Activated naive CD8-positive, alpha-beta T cell treated with anti-CD3 and anti-CD28 coated beads for 36 hours (primary cell): ENCODE measurements around the gene CEP164. TPM values are rescaled to one million over a fixed set of nuclear protein-coding genes. Genes with fewer than 3 reads are reported as not detected.

ENCODE experiments used
- DNase-seq: peaks from one replicate; pipeline ENCODE4 v3.0.0; 2021
- H3K27ac Mint-ChIP-seq: one replicate; pipeline ENCODE4 v1.8.0; 2022; ENCODE audit warnings: mild to moderate bottlenecking, moderate library complexity, mixed read lengths
- H3K27me3 Mint-ChIP-seq: one replicate; pipeline ENCODE4 v1.8.0; 2022; ENCODE audit warnings: mild to moderate bottlenecking, mixed read lengths
- H3K36me3 Mint-ChIP-seq: one replicate; pipeline ENCODE4 v1.8.0; 2021; ENCODE audit warnings: mild to moderate bottlenecking, mixed read lengths
- H3K4me1 Mint-ChIP-seq: one replicate; pipeline ENCODE4 v1.8.0; 2021; ENCODE audit warnings: mixed read lengths
- H3K4me3 Mint-ChIP-seq: one replicate; pipeline ENCODE4 v1.8.0; 2022; ENCODE audit warnings: mild to moderate bottlenecking, moderate library complexity, mixed read lengths
- H3K9me3 Mint-ChIP-seq: one replicate; pipeline ENCODE4 v1.8.0; 2022; ENCODE audit warnings: mixed read lengths
- total RNA-seq, 2 experiments: library from RNA; stranded (reverse); gene quantifications; one replicate each; pipeline ENCODE4 v1.2.3, GENCODE V29; 2021

Gene CEP164
- total RNA-seq, 2 experiments from 2014 or later = 24.8 to 28.3 TPM

DNA sequence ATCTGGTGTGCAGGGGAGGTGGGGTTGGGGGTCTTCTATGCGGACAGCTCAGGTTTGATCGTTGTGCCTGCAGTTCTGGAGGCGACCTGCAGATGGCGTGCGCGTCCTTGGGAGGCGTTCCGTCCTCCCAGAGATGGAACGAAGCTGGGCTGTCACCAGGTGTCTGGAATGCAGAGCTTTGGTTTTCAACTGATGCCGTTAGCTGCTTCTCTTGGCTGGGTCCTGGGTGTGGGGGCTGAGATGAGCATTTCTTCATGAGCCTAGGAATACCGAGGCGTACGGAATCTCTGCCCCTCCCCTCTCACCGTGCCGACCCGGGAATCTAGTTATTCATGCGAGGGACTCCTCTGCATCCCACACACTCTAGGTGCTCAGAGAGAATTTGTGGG is 98.6 kb downstream of the CEP164 start:
- no peak overlapping the region for H3K4me3 Mint-ChIP-seq
- no peaks in the 10 kb centered on the region for H3K36me3 Mint-ChIP-seq
- peaks cover 5% of the 10 kb centered on the region for H3K27me3 Mint-ChIP-seq
- H3K9me3 Mint-ChIP-seq = no peaks in the 10 kb centered on the region
- DNase-seq = peak; percentile 67
- no peak overlapping the region for H3K27ac Mint-ChIP-seq
- H3K4me1 Mint-ChIP-seq = no peaks in the 10 kb centered on the region

DNA sequence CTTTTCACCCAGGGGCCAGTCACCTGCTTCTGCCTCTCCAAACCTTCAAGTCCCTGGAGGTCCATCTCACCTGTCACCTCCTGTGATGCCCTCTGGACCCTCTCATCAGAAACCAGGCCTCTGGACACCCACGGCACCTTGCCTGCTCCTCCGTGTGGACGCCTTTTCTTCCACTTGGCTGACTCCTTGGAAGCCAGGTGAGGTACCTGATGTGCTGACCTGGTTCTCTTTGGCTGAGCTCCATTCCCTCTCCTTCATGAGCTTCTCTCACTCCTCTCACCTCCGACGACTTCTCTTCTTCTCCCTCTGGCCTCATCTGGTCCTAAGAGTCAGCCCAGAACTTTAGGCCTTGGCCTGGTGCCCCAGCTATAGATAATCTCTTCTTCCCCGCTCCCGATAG is 99.3 kb downstream of the CEP164 start:
- Mint-ChIP-seq H3K27me3 (peaks cover 5% of the 10 kb centered on the region), H3K4me1 (no peaks in the 10 kb centered on the region), H3K36me3 (no peaks in the 10 kb centered on the region), H3K27ac (no peak overlapping the region), H3K9me3 (no peaks in the 10 kb centered on the region), H3K4me3 (no peak overlapping the region)
- DNase-seq = no peak

DNA sequence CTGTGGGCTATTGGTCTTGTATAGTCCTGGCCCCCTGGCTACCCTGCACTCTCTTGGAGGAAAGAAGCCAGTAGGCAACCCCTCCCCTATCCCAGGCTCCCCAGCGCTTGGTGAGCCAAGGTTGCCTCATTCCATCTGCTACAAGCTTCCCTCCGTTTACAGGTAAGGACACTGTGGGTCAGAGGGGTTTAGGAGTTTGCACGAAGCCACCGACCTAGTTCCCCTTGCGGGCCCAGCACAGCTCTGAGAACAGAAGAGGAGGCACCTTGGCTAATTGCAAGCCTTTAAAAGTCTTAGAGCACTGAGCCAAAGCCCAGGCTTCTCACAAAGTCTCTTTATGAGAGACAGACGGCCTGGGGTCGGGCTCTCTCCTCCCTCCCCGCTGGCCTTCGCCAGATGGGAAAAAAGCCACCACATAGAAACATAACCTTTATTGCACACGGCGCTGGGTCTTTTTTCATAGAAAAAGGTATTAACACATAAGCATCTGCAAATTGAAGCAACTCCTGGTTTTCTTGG is 99.8 kb downstream of the CEP164 start:
- no peaks in the 10 kb centered on the region for H3K4me1 Mint-ChIP-seq

DNA sequence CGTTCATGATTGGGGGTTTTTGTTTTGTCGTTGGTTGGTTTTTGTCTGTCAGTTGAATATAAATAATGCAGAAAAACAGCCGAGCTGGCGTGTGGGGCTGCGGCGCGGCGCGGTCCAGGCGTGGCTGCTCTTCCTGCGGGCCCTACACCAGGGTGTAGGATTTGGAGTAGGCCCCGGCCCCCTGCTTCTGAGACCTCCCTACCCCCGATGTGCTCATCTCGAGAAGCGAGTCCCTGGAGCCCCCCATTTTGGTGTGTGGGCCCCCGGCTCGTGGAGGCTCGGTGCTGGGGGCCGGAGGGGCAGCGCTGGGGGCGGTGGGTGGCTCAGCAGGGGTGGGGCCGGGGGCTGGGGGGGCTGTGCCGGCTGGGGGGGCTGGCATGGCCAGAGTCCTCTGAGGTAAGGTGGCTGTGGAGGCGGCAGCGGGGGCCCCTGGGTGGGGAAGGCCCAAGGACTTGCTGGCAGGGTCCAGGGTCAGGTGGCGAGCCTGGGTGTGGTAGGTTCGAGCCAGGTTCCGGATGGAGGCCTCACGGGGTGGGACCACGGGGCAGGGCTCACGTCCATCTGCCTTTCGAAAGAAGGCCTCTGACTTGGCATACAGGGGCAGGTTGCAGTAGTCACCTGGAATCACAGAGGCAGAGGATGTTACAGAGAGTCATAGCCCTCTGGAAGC is 100.7 kb downstream of the CEP164 start:
- H3K27me3 Mint-ChIP-seq = peaks cover 5% of the 10 kb centered on the region
- H3K4me3 Mint-ChIP-seq = no peak overlapping the region
- no peak overlapping the region for H3K27ac Mint-ChIP-seq
- no peaks in the 10 kb centered on the region for H3K9me3 Mint-ChIP-seq
- DNase-seq = no peak
- no peaks in the 10 kb centered on the region for H3K4me1 Mint-ChIP-seq
- no peaks in the 10 kb centered on the region for H3K36me3 Mint-ChIP-seq

More for the DNA sequence above, 99.8 kb downstream of the CEP164 start:
- Mint-ChIP-seq H3K4me3 (no peak overlapping the region), H3K27ac (no peak overlapping the region), H3K36me3 (no peaks in the 10 kb centered on the region), H3K27me3 (peaks cover 5% of the 10 kb centered on the region), H3K9me3 (no peaks in the 10 kb centered on the region)
- DNase-seq = no peak

GRCh38 chr11:117428856-117429229 is 101.2 kb downstream of the CEP164 start:
- Mint-ChIP-seq H3K36me3 (no peaks in the 10 kb centered on the region), H3K9me3 (no peaks in the 10 kb centered on the region), H3K4me1 (no peaks in the 10 kb centered on the region), H3K4me3 (no peak overlapping the region), H3K27me3 (peaks cover 5% of the 10 kb centered on the region), H3K27ac (no peak overlapping the region)
- DNase-seq = no peak

- Mint-ChIP-seq H3K9me3 (no peaks in the 10 kb centered on the region), H3K4me1 (no peaks in the 10 kb centered on the region), H3K27me3 (peaks cover 5% of the 10 kb centered on the region), H3K27ac (no peak overlapping the region), H3K4me3 (no peak overlapping the region), H3K36me3 (no peaks in the 10 kb centered on the region)
- no peak for DNase-seq
These were observed 102.8 kb downstream of the CEP164 start for GRCh38 chr11:117430293-117430955.

- H3K36me3 Mint-ChIP-seq = no peaks in the 10 kb centered on the region
- H3K27me3 Mint-ChIP-seq = peaks cover 5% of the 10 kb centered on the region
- no peak for DNase-seq
- H3K4me3 Mint-ChIP-seq = no peak overlapping the region
- H3K4me1 Mint-ChIP-seq = no peaks in the 10 kb centered on the region
- H3K27ac Mint-ChIP-seq = no peak overlapping the region
- no peaks in the 10 kb centered on the region for H3K9me3 Mint-ChIP-seq
These were observed 103.8 kb downstream of the CEP164 start for GRCh38 chr11:117431436-117431835.

DNA sequence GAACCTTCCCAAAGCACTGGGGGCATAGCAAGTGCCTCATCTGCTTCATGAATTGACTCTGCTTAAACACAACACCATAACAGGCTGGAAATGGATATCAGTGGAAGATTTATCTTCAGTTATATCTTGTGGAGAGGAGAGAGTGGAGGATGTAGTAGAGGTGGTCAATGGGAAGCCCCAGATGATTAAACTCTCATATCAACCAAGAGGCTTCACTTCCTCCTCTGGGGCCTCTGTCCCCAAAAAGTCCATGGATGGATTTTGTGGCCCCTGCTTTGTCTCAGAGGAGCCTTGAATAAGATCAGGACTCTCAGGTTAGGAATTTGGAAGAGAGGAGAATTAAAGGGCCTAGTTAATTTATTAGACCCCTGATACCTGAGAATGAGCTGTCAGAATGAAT is 106.1 kb downstream of the CEP164 start:
- no peaks in the 10 kb centered on the region for H3K4me1 Mint-ChIP-seq

DNA sequence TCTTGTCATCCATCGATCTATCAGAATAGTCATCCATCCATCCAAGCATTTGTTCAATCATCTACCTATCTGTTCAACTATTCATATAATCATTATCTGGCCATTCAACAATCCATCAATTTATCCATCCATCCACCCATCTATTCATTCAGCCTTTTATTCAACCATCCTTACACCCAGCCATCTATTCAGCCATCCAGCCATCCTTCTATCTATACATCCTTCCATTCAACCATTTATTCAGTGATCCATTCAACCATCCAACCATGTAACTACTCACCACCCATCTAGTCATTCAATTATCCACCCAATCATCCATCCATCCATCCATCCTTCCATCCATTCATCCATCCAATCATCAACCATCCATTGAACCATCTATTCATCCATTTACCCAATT is 106.8 kb downstream of the CEP164 start:
- Mint-ChIP-seq H3K27me3 (no peaks in the 10 kb centered on the region), H3K27ac (no peak overlapping the region), H3K9me3 (no peaks in the 10 kb centered on the region), H3K4me1 (no peaks in the 10 kb centered on the region), H3K4me3 (no peak overlapping the region), H3K36me3 (no peaks in the 10 kb centered on the region)
- no peak for DNase-seq

More for the DNA sequence above, 106.1 kb downstream of the CEP164 start:
- Mint-ChIP-seq H3K27ac (no peak overlapping the region), H3K36me3 (no peaks in the 10 kb centered on the region), H3K9me3 (no peaks in the 10 kb centered on the region), H3K27me3 (no peaks in the 10 kb centered on the region), H3K4me3 (no peak overlapping the region)
- no peak for DNase-seq

- DNase-seq = no peak
- Mint-ChIP-seq H3K4me1 (no peaks in the 10 kb centered on the region), H3K36me3 (no peaks in the 10 kb centered on the region)
These were observed 107.7 kb downstream of the CEP164 start for GRCh38 chr11:117435326-117435725.

GRCh38 chr11:117437041-117437790 is 109.6 kb downstream of the CEP164 start:
- no peaks in the 10 kb centered on the region for H3K9me3 Mint-ChIP-seq
- H3K4me1 Mint-ChIP-seq = no peaks in the 10 kb centered on the region
- no peaks in the 10 kb centered on the region for H3K27me3 Mint-ChIP-seq
- H3K36me3 Mint-ChIP-seq = no peaks in the 10 kb centered on the region
- no peak overlapping the region for H3K27ac Mint-ChIP-seq
- no peak overlapping the region for H3K4me3 Mint-ChIP-seq
- DNase-seq = no peak

More at GRCh38 chr11:117435326-117435725, 107.7 kb downstream of the CEP164 start:
- Mint-ChIP-seq H3K27me3 (no peaks in the 10 kb centered on the region), H3K27ac (no peak overlapping the region), H3K4me3 (no peak overlapping the region), H3K9me3 (no peaks in the 10 kb centered on the region)

- Mint-ChIP-seq H3K9me3 (no peaks in the 10 kb centered on the region), H3K27ac (no peak overlapping the region), H3K27me3 (no peaks in the 10 kb centered on the region), H3K4me3 (no peak overlapping the region), H3K4me1 (no peaks in the 10 kb centered on the region), H3K36me3 (no peaks in the 10 kb centered on the region)
- no peak for DNase-seq
These were observed 110.1 kb downstream of the CEP164 start for GRCh38 chr11:117437791-117438130.

GRCh38 chr11:117438371-117439000 is 110.8 kb downstream of the CEP164 start:
- DNase-seq = no peak
- no peaks in the 10 kb centered on the region for H3K27me3 Mint-ChIP-seq

DNA sequence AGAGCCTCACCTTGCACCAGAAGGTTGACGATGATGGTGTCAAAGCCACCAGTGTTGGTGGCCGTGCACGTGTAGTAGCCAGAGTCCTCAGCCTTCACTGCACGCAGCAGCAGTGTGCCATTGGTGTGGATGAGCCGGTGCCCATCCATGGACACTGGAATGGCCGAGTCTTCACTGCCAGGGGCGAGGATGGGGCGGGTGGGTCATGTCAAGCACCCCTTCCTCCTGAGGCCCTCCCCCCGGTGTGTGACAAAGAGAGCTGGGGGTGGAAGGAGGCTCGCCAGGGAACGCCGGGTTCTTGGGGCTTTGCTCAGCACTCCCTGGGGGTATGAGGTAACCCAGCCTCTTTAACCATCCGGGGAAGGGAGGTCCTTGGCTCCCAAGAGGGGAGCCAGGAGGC is 111.6 kb downstream of the CEP164 start:
- Mint-ChIP-seq H3K27ac (no peak overlapping the region), H3K9me3 (no peaks in the 10 kb centered on the region), H3K27me3 (peaks cover 6% of the 10 kb centered on the region), H3K4me3 (no peak overlapping the region), H3K4me1 (no peaks in the 10 kb centered on the region), H3K36me3 (no peaks in the 10 kb centered on the region)
- DNase-seq = no peak

More at GRCh38 chr11:117438371-117439000, 110.8 kb downstream of the CEP164 start:
- no peak overlapping the region for H3K27ac Mint-ChIP-seq
- H3K4me1 Mint-ChIP-seq = no peaks in the 10 kb centered on the region
- H3K9me3 Mint-ChIP-seq = no peaks in the 10 kb centered on the region
- no peak overlapping the region for H3K4me3 Mint-ChIP-seq
- H3K36me3 Mint-ChIP-seq = no peaks in the 10 kb centered on the region

DNA sequence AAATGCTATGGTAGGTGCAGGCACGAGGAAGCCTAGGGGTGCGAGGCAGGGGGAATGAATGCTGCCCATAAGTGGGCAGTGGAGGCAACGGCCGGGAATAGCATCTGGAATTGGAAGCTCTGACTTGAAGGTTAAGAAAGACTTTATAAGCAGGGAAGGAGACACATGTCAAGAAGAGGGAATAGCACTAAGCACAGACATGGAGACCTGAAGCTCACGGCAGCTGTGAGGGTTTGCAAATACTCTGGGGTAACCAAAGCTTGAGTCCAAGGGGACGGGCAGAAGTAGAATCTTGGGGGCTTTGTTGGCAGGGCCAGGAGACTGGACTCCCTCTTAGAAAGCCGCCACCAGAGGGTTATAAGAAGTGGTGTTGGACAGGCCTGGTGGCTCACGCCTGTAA is 112.6 kb downstream of the CEP164 start:
- H3K36me3 Mint-ChIP-seq = no peaks in the 10 kb centered on the region
- no peak for DNase-seq
- H3K27ac Mint-ChIP-seq = no peak overlapping the region
- no peaks in the 10 kb centered on the region for H3K9me3 Mint-ChIP-seq
- peaks cover 6% of the 10 kb centered on the region for H3K27me3 Mint-ChIP-seq
- no peak overlapping the region for H3K4me3 Mint-ChIP-seq
- no peaks in the 10 kb centered on the region for H3K4me1 Mint-ChIP-seq
